ENCODE results near the gene LTF. TPM values are rescaled to one million over a fixed set of nuclear protein-coding genes. Genes with fewer than 3 reads are reported as not detected.

The LTF gene
- total and polyA plus RNA-seq, 9 of the 15 experiments (the other 6 are each of a cell fraction or from before 2014, with no cell fraction given) = 0.07 TPM; not detected in 8

DNA sequence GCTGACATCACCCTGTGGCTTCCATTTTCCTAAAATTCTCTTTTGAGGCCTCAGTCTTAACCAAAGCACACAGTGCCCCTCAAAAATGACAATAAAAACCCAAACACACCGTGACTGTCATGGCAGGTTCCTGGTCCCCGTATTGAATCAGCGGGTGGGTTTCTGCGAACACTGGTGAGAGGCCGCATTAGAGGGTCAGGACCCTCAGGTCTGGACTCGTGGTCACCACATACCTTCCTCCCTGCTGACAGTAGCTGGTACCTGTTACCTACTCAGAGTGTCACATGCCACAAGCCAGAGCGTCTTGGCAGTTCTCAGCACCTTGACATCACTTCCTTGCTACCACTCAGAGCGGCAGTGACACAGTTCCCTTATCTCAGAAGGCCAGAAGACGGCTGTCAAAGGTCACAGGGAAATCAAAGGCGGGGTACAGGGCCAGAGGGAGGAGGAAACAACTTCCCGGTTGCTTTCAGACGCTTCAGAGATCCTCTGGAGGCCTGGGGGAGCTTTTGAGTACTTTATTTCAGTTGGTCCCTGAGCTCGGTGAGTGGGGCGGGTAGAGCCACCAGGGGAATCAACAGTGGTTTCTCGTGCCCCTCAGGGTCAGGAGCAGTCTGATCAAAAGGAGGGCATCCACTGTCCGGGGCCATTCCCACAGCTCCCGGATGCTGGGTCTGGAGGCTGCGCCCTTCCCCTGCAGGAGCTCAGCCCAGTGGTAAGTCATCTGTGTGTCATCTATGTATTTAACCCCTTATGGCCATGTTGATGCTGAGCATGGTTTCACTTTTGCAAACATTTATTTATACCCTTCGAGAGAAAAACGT, 57.7 kb downstream of the LTF start, which contains the start of the genes CCR5AS and CCRL2 (continued):
- TF ChIP-seq ZNF76 (CRISPR knock-in tag; IDR thresholded peaks at IDR 0.05; ENCODE audit: borderline replicate concordance) = peak; percentile 89
- TF ChIP-seq ZNF696 (CRISPR knock-in tag; conservative IDR thresholded peaks at IDR 0.05) = no peak
- TF ChIP-seq, protein P1, sequence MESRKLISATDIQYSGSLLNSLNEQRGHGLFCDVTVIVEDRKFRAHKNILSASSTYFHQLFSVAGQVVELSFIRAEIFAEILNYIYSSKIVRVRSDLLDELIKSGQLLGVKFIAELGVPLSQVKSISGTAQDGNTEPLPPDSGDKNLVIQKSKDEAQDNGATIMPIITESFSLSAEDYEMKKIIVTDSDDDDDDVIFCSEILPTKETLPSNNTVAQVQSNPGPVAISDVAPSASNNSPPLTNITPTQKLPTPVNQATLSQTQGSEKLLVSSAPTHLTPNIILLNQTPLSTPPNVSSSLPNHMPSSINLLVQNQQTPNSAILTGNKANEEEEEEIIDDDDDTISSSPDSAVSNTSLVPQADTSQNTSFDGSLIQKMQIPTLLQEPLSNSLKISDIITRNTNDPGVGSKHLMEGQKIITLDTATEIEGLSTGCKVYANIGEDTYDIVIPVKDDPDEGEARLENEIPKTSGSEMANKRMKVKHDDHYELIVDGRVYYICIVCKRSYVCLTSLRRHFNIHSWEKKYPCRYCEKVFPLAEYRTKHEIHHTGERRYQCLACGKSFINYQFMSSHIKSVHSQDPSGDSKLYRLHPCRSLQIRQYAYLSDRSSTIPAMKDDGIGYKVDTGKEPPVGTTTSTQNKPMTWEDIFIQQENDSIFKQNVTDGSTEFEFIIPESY (CRISPR knock-in tag; IDR thresholded peaks at IDR 0.05) = no peak
- TF ChIP-seq ZC3H4 (CRISPR knock-in tag; IDR thresholded peaks at IDR 0.05; ENCODE audit: borderline replicate concordance) = no peak
- peak; percentile 73; the same call in 1 of the 2 replicates for TF ChIP-seq CBFB (CRISPR knock-in tag; IDR thresholded peaks at IDR 0.05)
- TF ChIP-seq, protein P2, sequence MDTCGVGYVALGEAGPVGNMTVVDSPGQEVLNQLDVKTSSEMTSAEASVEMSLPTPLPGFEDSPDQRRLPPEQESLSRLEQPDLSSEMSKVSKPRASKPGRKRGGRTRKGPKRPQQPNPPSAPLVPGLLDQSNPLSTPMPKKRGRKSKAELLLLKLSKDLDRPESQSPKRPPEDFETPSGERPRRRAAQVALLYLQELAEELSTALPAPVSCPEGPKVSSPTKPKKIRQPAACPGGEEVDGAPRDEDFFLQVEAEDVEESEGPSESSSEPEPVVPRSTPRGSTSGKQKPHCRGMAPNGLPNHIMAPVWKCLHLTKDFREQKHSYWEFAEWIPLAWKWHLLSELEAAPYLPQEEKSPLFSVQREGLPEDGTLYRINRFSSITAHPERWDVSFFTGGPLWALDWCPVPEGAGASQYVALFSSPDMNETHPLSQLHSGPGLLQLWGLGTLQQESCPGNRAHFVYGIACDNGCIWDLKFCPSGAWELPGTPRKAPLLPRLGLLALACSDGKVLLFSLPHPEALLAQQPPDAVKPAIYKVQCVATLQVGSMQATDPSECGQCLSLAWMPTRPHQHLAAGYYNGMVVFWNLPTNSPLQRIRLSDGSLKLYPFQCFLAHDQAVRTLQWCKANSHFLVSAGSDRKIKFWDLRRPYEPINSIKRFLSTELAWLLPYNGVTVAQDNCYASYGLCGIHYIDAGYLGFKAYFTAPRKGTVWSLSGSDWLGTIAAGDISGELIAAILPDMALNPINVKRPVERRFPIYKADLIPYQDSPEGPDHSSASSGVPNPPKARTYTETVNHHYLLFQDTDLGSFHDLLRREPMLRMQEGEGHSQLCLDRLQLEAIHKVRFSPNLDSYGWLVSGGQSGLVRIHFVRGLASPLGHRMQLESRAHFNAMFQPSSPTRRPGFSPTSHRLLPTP (IDR thresholded peaks at IDR 0.05; ENCODE audit: borderline replicate concordance, extremely low read depth, insufficient read length) = no peak
- TF ChIP-seq ELF4 (CRISPR knock-in tag; IDR thresholded peaks at IDR 0.05) = peak; percentile 83; the same call in 1 of the 2 replicates
- peak; percentile 69; the same call in 1 of the 2 replicates for TF ChIP-seq ZNF23 (CRISPR knock-in tag; IDR thresholded peaks at IDR 0.05)
- no peak for TF ChIP-seq POLR3A (IDR thresholded peaks at IDR 0.05; ENCODE audit: borderline replicate concordance, extremely low read depth, insufficient read depth, insufficient read length)
- TF ChIP-seq GATAD2B (IDR thresholded peaks at IDR 0.05; ENCODE audit: borderline replicate concordance) = peak; percentile 62; the same call in 1 of the 2 replicates
- no peak for TF ChIP-seq BCLAF1 (IDR thresholded peaks at IDR 0.05; ENCODE audit: borderline replicate concordance in 1 of 2, control insufficient read depth in 1 of 2, low read depth in 2 of 2, low read length in 1 of 2)
- TF ChIP-seq HDAC2 (IDR thresholded peaks at IDR 0.05) = peak; percentile 88; the same call in 1 of the 2 replicates
- no peak; the same call in 1 of the 2 replicates for TF ChIP-seq BCOR (IDR thresholded peaks at IDR 0.05)
- TF ChIP-seq NFXL1 (CRISPR knock-in tag; IDR thresholded peaks at IDR 0.05) = no peak

All from K562 (cell line).